Uterus (tissue), 4 donors: ENCODE measurements around the gene A1CF. TPM values are rescaled to one million over a fixed set of nuclear protein-coding genes. Genes with fewer than 3 reads are reported as not detected.
"Not testable (repeated sequence)": the region's sequence is repeated elsewhere in the genome, so short reads cannot be mapped to it uniquely, and the experiment has no call there.

Source experiments
- DNase-seq, 2 donors: peaks; one replicate each; pipeline ENCODE4 v3.0.0-alpha.2; 2019 to 2020
- H3K27ac ChIP-seq, 2 donors: fragments of 200-600 bp; sonication (generic); 1 replicate in 1 of 2; 2 replicates in 1 of 2; pipeline ENCODE4 v1.5.1; 2016 to 2018
- H3K27me3 ChIP-seq, 2 donors: fragments of 200-600 bp; sonication (generic); one replicate each; pipeline ENCODE4 v1.5.1; 2018 to 2019; ENCODE audit warnings: control low read depth in 1 of 2
- H3K36me3 ChIP-seq, 2 donors: fragments of 200-600 bp; sonication (generic); one replicate each; pipeline ENCODE4 v1.5.1; 2019; ENCODE audit warnings: control low read depth in 1 of 2
- H3K4me1 ChIP-seq, 2 donors: fragments of 200-600 bp; sonication (generic); one replicate each; pipeline ENCODE4 v1.5.1; 2018 to 2019; ENCODE audit warnings: control low read depth in 1 of 2
- H3K4me3 ChIP-seq, 2 donors: fragments of 200-600 bp; sonication (generic); 1 replicate in 1 of 2; 2 replicates in 1 of 2; pipeline ENCODE4 v1.5.1; 2018 to 2019; ENCODE audit warnings: mild to moderate bottlenecking in 1 of 2
- H3K9me3 ChIP-seq, 2 donors: fragments of 200-600 bp; sonication (generic); one replicate each; pipeline ENCODE4 v1.5.1; 2019; ENCODE audit warnings: control low read depth in 1 of 2
- CTCF ChIP-seq, 4 experiments: fragments of 200-600 bp in 2 of 4; fragments of 450-650 bp in 2 of 4; sonication (generic) in 2 of 4; IDR thresholded peaks; one replicate each; pipeline ENCODE4 v1.5.1; 2016 to 2019; ENCODE audit warnings: antibody characterized with exemption in 4 of 4, mild to moderate bottlenecking in 2 of 4, moderate library complexity in 1 of 4
- POLR2A ChIP-seq, 2 donors: fragments of 450-650 bp; IDR thresholded peaks; one replicate each; pipeline ENCODE4 v1.6.1; 2016; ENCODE audit warnings: antibody characterized with exemption in 2 of 2, mild to moderate bottlenecking in 1 of 2, moderate library complexity in 1 of 2
- intact Hi-C: fragments of 100-400 bp; cut with DNase I; formaldehyde crosslinking; loops from one replicate; pipeline ENCODE4 v1.15.1; 2023; ENCODE audit warnings: low total_unique reads
- total RNA-seq, 4 donors: library from RNA; depleted of rRNA in 3 of 4; stranded (reverse); fragments of >200 nt in 3 of 4; gene quantifications; one replicate each; pipeline versions ENCODE4 v1.1.0 to v1.2.4, GENCODE V29; 2014 to 2023
- donor health status: DM: yes; HTN: yes; CAD: no.

A1CF gene
- total RNA-seq: under 1 TPM in 1 of 4 donors, not detected in 3; under 0.01 TPM

- DNase-seq: no peak
- H3K4me1 ChIP-seq: no peaks in the 10 kb centered on the region
- H3K4me3 ChIP-seq: no peak within 1 kb of the TSS
- intact Hi-C loops: no loop called here
- no peaks in the 10 kb centered on the region for H3K27me3 ChIP-seq
- H3K27ac ChIP-seq: no peak within 1 kb of the TSS
- H3K9me3 ChIP-seq: no peaks in the 10 kb centered on the region
- TF ChIP-seq CTCF (IDR thresholded peaks at IDR 0.05): no peak
- TF ChIP-seq POLR2A (IDR thresholded peaks at IDR 0.05): no peak
- H3K36me3 ChIP-seq: no peaks in the 10 kb centered on the region
These were observed at the start of gene A1CF for GRCh38 chr10:50885097-50885859. A1CF (minus strand) TSS chr10:50885627; CDS start chr10:50859940, 25,687 bp downstream.

GRCh38 chr10:50931948-50932431, 46.6 kb upstream of the A1CF start:
- Histone ChIP-seq H3K36me3 (no peaks in the 10 kb centered on the region), H3K4me3 (no peak overlapping the region), H3K27ac (no peak overlapping the region), H3K4me1 (no peaks in the 10 kb centered on the region), H3K9me3 (no peaks in the 10 kb centered on the region), H3K27me3 (no peaks in the 10 kb centered on the region)
- intact Hi-C loops: no loop called here
- DNase-seq: no peak
- TF ChIP-seq CTCF (IDR thresholded peaks at IDR 0.05) (no peak), POLR2A (IDR thresholded peaks at IDR 0.05) (no peak)

- TF ChIP-seq CTCF (IDR thresholded peaks at IDR 0.05): no peak
- no peak for TF ChIP-seq POLR2A (IDR thresholded peaks at IDR 0.05)
- no peak overlapping the region for H3K27ac ChIP-seq
- no peak overlapping the region for H3K4me3 ChIP-seq
- intact Hi-C loops: no loop called here
- DNase-seq: no peak
- H3K9me3 ChIP-seq: no peaks in the 10 kb centered on the region
- no peaks in the 10 kb centered on the region for H3K36me3 ChIP-seq
- no peaks in the 10 kb centered on the region for H3K4me1 ChIP-seq
- no peaks in the 10 kb centered on the region for H3K27me3 ChIP-seq
These were observed 44.2 kb upstream of the A1CF start for GRCh38 chr10:50929670-50930069.

- TF ChIP-seq CTCF (IDR thresholded peaks at IDR 0.05) (no peak), POLR2A (IDR thresholded peaks at IDR 0.05) (no peak)
- no peaks in the 10 kb centered on the region for H3K4me1 ChIP-seq
- no peak for DNase-seq
- no peaks in the 10 kb centered on the region for H3K36me3 ChIP-seq
- intact Hi-C loops: no loop called here
- no peaks in the 10 kb centered on the region for H3K27me3 ChIP-seq
- H3K9me3 ChIP-seq: no peaks in the 10 kb centered on the region
- no peak overlapping the region for H3K4me3 ChIP-seq
- H3K27ac ChIP-seq: no peak overlapping the region
These were observed 42.7 kb upstream of the A1CF start for GRCh38 chr10:50928190-50928552.

GRCh38 chr10:50927522-50928189, 42.2 kb upstream of the A1CF start:
- Histone ChIP-seq H3K9me3 (no peaks in the 10 kb centered on the region), H3K27me3 (no peaks in the 10 kb centered on the region), H3K4me1 (no peaks in the 10 kb centered on the region), H3K4me3 (no peak overlapping the region), H3K36me3 (no peaks in the 10 kb centered on the region), H3K27ac (no peak overlapping the region)
- TF ChIP-seq CTCF (IDR thresholded peaks at IDR 0.05) (no peak), POLR2A (IDR thresholded peaks at IDR 0.05) (no peak)
- intact Hi-C loops: no loop called here
- DNase-seq: no peak

- H3K4me1 ChIP-seq, H3K9me3 ChIP-seq, H3K4me3 ChIP-seq, H3K27me3 ChIP-seq, DNase-seq, intact Hi-C loops, H3K27ac ChIP-seq, H3K36me3 ChIP-seq: not testable (repeated sequence)
These were observed 38.0 kb upstream of the A1CF start for GRCh38 chr10:50923471-50923870.
